ENCODE results near the gene CRYGN.

The CRYGN gene

GRCh38 chr7:151423936-151424335 lies 16.0 kb downstream of the CRYGN start:
- no peak for FAIRE-seq
- no peak for TF ChIP-seq POLR2A (IDR thresholded peaks at IDR 0.05; ENCODE audit: low read depth, low read length)
- no peak for TF ChIP-seq TAF1 (IDR thresholded peaks at IDR 0.05; ENCODE audit: low read depth, low read length)
- TF ChIP-seq SPI1 (IDR thresholded peaks at IDR 0.05; ENCODE audit: low read depth, low read length) = no peak
- no peak for TF ChIP-seq POLR2AphosphoS5 (IDR thresholded peaks at IDR 0.05; ENCODE audit: low read depth, low read length)
- no peak for TF ChIP-seq POU2F2 (IDR thresholded peaks at IDR 0.05; ENCODE audit: low read depth, low read length)
- no peak for TF ChIP-seq PAX5 (IDR thresholded peaks at IDR 0.05; ENCODE audit: insufficient read depth, low read length, severe bottlenecking)
- DNase-seq (ENCODE audit: insufficient read length, low spot score) = no peak

GRCh38 chr7:151423226-151423625 lies 16.7 kb downstream of the CRYGN start:
- TF ChIP-seq TAF1 (IDR thresholded peaks at IDR 0.05; ENCODE audit: low read depth, low read length) (no peak), POU2F2 (IDR thresholded peaks at IDR 0.05; ENCODE audit: low read depth, low read length) (no peak), SPI1 (IDR thresholded peaks at IDR 0.05; ENCODE audit: low read depth, low read length) (no peak), POLR2AphosphoS5 (IDR thresholded peaks at IDR 0.05; ENCODE audit: low read depth, low read length) (no peak), PAX5 (IDR thresholded peaks at IDR 0.05; ENCODE audit: insufficient read depth, low read length, severe bottlenecking) (no peak), POLR2A (IDR thresholded peaks at IDR 0.05; ENCODE audit: low read depth, low read length) (no peak)
- DNase-seq (ENCODE audit: insufficient read length, low spot score) = no peak
- no peak for FAIRE-seq

- no peak for FAIRE-seq
- TF ChIP-seq TAF1 (IDR thresholded peaks at IDR 0.05; ENCODE audit: low read depth, low read length) (no peak), SPI1 (IDR thresholded peaks at IDR 0.05; ENCODE audit: low read depth, low read length) (no peak), POLR2AphosphoS5 (IDR thresholded peaks at IDR 0.05; ENCODE audit: low read depth, low read length) (no peak), POLR2A (IDR thresholded peaks at IDR 0.05; ENCODE audit: low read depth, low read length) (no peak), PAX5 (IDR thresholded peaks at IDR 0.05; ENCODE audit: insufficient read depth, low read length, severe bottlenecking) (no peak), POU2F2 (IDR thresholded peaks at IDR 0.05; ENCODE audit: low read depth, low read length) (no peak)
- no peak for DNase-seq (ENCODE audit: insufficient read length, low spot score)
Observed at GRCh38 chr7:151422212-151422611, 17.7 kb downstream of the CRYGN start.

- no peak for TF ChIP-seq POLR2AphosphoS5 (IDR thresholded peaks at IDR 0.05; ENCODE audit: low read depth, low read length)
- no peak for TF ChIP-seq POU2F2 (IDR thresholded peaks at IDR 0.05; ENCODE audit: low read depth, low read length)
- no peak for TF ChIP-seq TAF1 (IDR thresholded peaks at IDR 0.05; ENCODE audit: low read depth, low read length)
- no peak for TF ChIP-seq SPI1 (IDR thresholded peaks at IDR 0.05; ENCODE audit: low read depth, low read length)
- TF ChIP-seq POLR2A (IDR thresholded peaks at IDR 0.05; ENCODE audit: low read depth, low read length) = no peak
- TF ChIP-seq PAX5 (IDR thresholded peaks at IDR 0.05; ENCODE audit: insufficient read depth, low read length, severe bottlenecking) = no peak
- FAIRE-seq = no peak
- no peak for DNase-seq (ENCODE audit: insufficient read length, low spot score)
Observed at GRCh38 chr7:151420144-151420543, 19.8 kb downstream of the CRYGN start.

- DNase-seq (ENCODE audit: insufficient read length, low spot score) (no peak), FAIRE-seq (no peak)
- no peak for TF ChIP-seq SPI1 (IDR thresholded peaks at IDR 0.05; ENCODE audit: low read depth, low read length)
- TF ChIP-seq POU2F2 (IDR thresholded peaks at IDR 0.05; ENCODE audit: low read depth, low read length) = no peak
- no peak for TF ChIP-seq PAX5 (IDR thresholded peaks at IDR 0.05; ENCODE audit: insufficient read depth, low read length, severe bottlenecking)
- TF ChIP-seq POLR2A (IDR thresholded peaks at IDR 0.05; ENCODE audit: low read depth, low read length) = no peak
- TF ChIP-seq POLR2AphosphoS5 (IDR thresholded peaks at IDR 0.05; ENCODE audit: low read depth, low read length) = no peak
- TF ChIP-seq TAF1 (IDR thresholded peaks at IDR 0.05; ENCODE audit: low read depth, low read length) = no peak
Observed at GRCh38 chr7:151416941-151417315, 23.0 kb downstream of the CRYGN start.

GRCh38 chr7:151416112-151416940 lies 23.6 kb downstream of the CRYGN start:
- FAIRE-seq (no peak), DNase-seq (ENCODE audit: insufficient read length, low spot score) (no peak)
- no peak for TF ChIP-seq TAF1 (IDR thresholded peaks at IDR 0.05; ENCODE audit: low read depth, low read length)
- TF ChIP-seq SPI1 (IDR thresholded peaks at IDR 0.05; ENCODE audit: low read depth, low read length) = no peak
- no peak for TF ChIP-seq POU2F2 (IDR thresholded peaks at IDR 0.05; ENCODE audit: low read depth, low read length)
- no peak for TF ChIP-seq POLR2AphosphoS5 (IDR thresholded peaks at IDR 0.05; ENCODE audit: low read depth, low read length)
- TF ChIP-seq POLR2A (IDR thresholded peaks at IDR 0.05; ENCODE audit: low read depth, low read length) = no peak
- no peak for TF ChIP-seq PAX5 (IDR thresholded peaks at IDR 0.05; ENCODE audit: insufficient read depth, low read length, severe bottlenecking)

- DNase-seq (ENCODE audit: insufficient read length, low spot score) = no peak
- no peak for FAIRE-seq
- TF ChIP-seq POLR2AphosphoS5 (IDR thresholded peaks at IDR 0.05; ENCODE audit: low read depth, low read length) = no peak
- no peak for TF ChIP-seq PAX5 (IDR thresholded peaks at IDR 0.05; ENCODE audit: insufficient read depth, low read length, severe bottlenecking)
- no peak for TF ChIP-seq SPI1 (IDR thresholded peaks at IDR 0.05; ENCODE audit: low read depth, low read length)
- TF ChIP-seq TAF1 (IDR thresholded peaks at IDR 0.05; ENCODE audit: low read depth, low read length) = no peak
- TF ChIP-seq POU2F2 (IDR thresholded peaks at IDR 0.05; ENCODE audit: low read depth, low read length) = no peak
Observed at GRCh38 chr7:151415375-151416105, 24.4 kb downstream of the CRYGN start.

GRCh38 chr7:151413241-151413640 lies 26.7 kb downstream of the CRYGN start:
- DNase-seq (ENCODE audit: insufficient read length, low spot score) (no peak), FAIRE-seq (no peak)
- TF ChIP-seq POLR2AphosphoS5 (IDR thresholded peaks at IDR 0.05; ENCODE audit: low read depth, low read length) (no peak), POLR2A (IDR thresholded peaks at IDR 0.05; ENCODE audit: low read depth, low read length) (no peak), POU2F2 (IDR thresholded peaks at IDR 0.05; ENCODE audit: low read depth, low read length) (no peak), SPI1 (IDR thresholded peaks at IDR 0.05; ENCODE audit: low read depth, low read length) (no peak)

- no peak for FAIRE-seq
- no peak for TF ChIP-seq POLR2AphosphoS5 (IDR thresholded peaks at IDR 0.05; ENCODE audit: low read depth, low read length)
- no peak for TF ChIP-seq SPI1 (IDR thresholded peaks at IDR 0.05; ENCODE audit: low read depth, low read length)
- no peak for TF ChIP-seq PAX5 (IDR thresholded peaks at IDR 0.05; ENCODE audit: insufficient read depth, low read length, severe bottlenecking)
- no peak for TF ChIP-seq TAF1 (IDR thresholded peaks at IDR 0.05; ENCODE audit: low read depth, low read length)
- no peak for TF ChIP-seq POLR2A (IDR thresholded peaks at IDR 0.05; ENCODE audit: low read depth, low read length)
- no peak for TF ChIP-seq POU2F2 (IDR thresholded peaks at IDR 0.05; ENCODE audit: low read depth, low read length)
- no peak for DNase-seq (ENCODE audit: insufficient read length, low spot score)
Observed at GRCh38 chr7:151412318-151412717, 27.6 kb downstream of the CRYGN start.
